A549 (cell line): ENCODE data around the gene KCNH4. TPM values are rescaled to one million over a fixed set of nuclear protein-coding genes. Genes with fewer than 3 reads are reported as not detected.

ENCODE experiments used
- ATAC-seq, 2 experiments: fragments of 200-7000 bp in 1 of 2; fragments of >200 bp in 1 of 2; cut with Nextera tagmentation in 1 of 2; cut with Tn5 transposase in 1 of 2; 3 replicates each; pipeline versions ENCODE4 v1.8.0 to v1.9.1; 2018 to 2020; ENCODE audit warnings: mild to moderate bottlenecking in 1 of 2, moderate library complexity in 1 of 2
- CTCF ChIA-PET: fragments of 300-600 bp; sonication (Branson Sonifier 250); formaldehyde crosslinking; extraction: SDS; loops from one replicate; lab custom pipeline; 2021; ENCODE audit warnings: antibody characterized with exemption, inconsistent platforms; lab: Yijun Ruan, JAX
- POLR2A ChIA-PET: fragments of 350-600 bp; formaldehyde crosslinking; extraction: SDS; loops from one replicate; lab custom pipeline; 2021; ENCODE audit warnings: antibody characterized with exemption, inconsistent platforms; lab: Yijun Ruan, JAX
- DNase-seq, 2 experiments: peaks; one replicate each; pipeline versions ENCODE4 v3.0.0 to v3.0.0-alpha.2; 2011 to 2016; ENCODE audit warnings: low read depth in 1 of 2, low spot score in 1 of 2
- FAIRE-seq: peaks from 2 replicates; lab custom pipeline; 2011; peaks lifted over from hg19 to GRCh38; lab: Jason Lieb, UNC
- H3K27ac ChIP-seq, 2 experiments: fragments of >200 bp; sonication (Bioruptor Twin); formaldehyde crosslinking; 3 replicates each; pipeline ENCODE4 v1.5.1; 2016 to 2017
- H3K4me1 ChIP-seq: fragments of >200 bp; sonication (Bioruptor Twin); formaldehyde crosslinking; 3 replicates; pipeline ENCODE4 v1.6.1; 2016
- H3K4me2 ChIP-seq: fragments of >200 bp; sonication (Bioruptor Twin); formaldehyde crosslinking; 3 replicates; pipeline ENCODE4 v1.6.1; 2016
- H3K4me3 ChIP-seq: fragments of >200 bp; sonication (Bioruptor Twin); formaldehyde crosslinking; 3 replicates; pipeline ENCODE4 v1.5.1; 2016
- H3K9me3 ChIP-seq: fragments of >200 bp; sonication (Bioruptor Twin); formaldehyde crosslinking; 3 replicates; pipeline ENCODE4 v1.6.1; 2016
- FOSB ChIP-seq: fragments of 250-450 bp; sonication (Bioruptor Pico); IDR thresholded peaks from 2 replicates; pipeline ENCODE4 v1.5.0; 2020; ENCODE audit warnings: mild to moderate bottlenecking, moderate library complexity
- FOSL2 ChIP-seq, 2 experiments: fragments of 450-650 bp in 1 of 2; fragments of >200 bp in 1 of 2; sonication (Bioruptor Twin) in 1 of 2; formaldehyde crosslinking; IDR thresholded peaks; 2 replicates each; pipeline versions ENCODE4 v1.5.0 to v1.6.1; 2016 to 2020; ENCODE audit warnings: mild to moderate bottlenecking in 1 of 2, moderate library complexity in 1 of 2
- HOXB5 ChIP-seq: fragments of 250-450 bp; sonication (Bioruptor Pico); IDR thresholded peaks from 2 replicates; pipeline ENCODE4 v1.5.0; 2020; ENCODE audit warnings: mild to moderate bottlenecking, moderate library complexity
- JUN ChIP-seq, 2 experiments: fragments of >200 bp; sonication (Bioruptor Twin); formaldehyde crosslinking; IDR thresholded peaks; 2 replicates in 1 of 2; 3 replicates in 1 of 2; pipeline ENCODE4 v1.6.1; 2016 to 2017
- MAZ ChIP-seq: fragments of 150-350 bp; IDR thresholded peaks from 2 replicates; pipeline ENCODE4 v1.6.1; 2014; ENCODE audit warnings: antibody characterized with exemption, low read depth, low read length, borderline replicate concordance
- PHF8 ChIP-seq: fragments of 200-600 bp; sonication (generic); IDR thresholded peaks from 2 replicates; pipeline ENCODE4 v1.6.1; 2016; ENCODE audit warnings: low read depth, mild to moderate bottlenecking, antibody characterized with exemption, moderate library complexity, borderline replicate concordance
- POLR2A ChIP-seq: IDR thresholded peaks from 2 replicates; pipeline ENCODE4 v1.6.1; 2012; ENCODE audit warnings: mild to moderate bottlenecking, low read length
- RAD21 ChIP-seq, 2 experiments: fragments of >200 bp in 1 of 2; sonication (Bioruptor Twin) in 1 of 2; formaldehyde crosslinking in 1 of 2; IDR thresholded peaks in 1 of 2; conservative IDR thresholded peaks in 1 of 2; 2 replicates in 1 of 2; 3 replicates in 1 of 2; pipeline ENCODE4 v1.6.1; 2012 to 2018; ENCODE audit warnings: inconsistent platforms in 1 of 2
- SMC3 ChIP-seq: fragments of >200 bp; sonication (Bioruptor Twin); formaldehyde crosslinking; IDR thresholded peaks from 3 replicates; pipeline ENCODE4 v1.6.1; 2018; ENCODE audit warnings: inconsistent platforms
- TFCP2L1 ChIP-seq: fragments of 250-450 bp; sonication (Bioruptor Pico); IDR thresholded peaks from 2 replicates; pipeline ENCODE4 v1.5.0; 2021; ENCODE audit warnings: mild to moderate bottlenecking
- WGBS: methylation state at CpG from one replicate; pipeline ENCODE4 v1.1.6; 2017; ENCODE audit errors: missing lambda C conversion rate; 5-methylcytosine and 5-hydroxymethylcytosine counted together
- polyA plus RNA-seq, 4 experiments: library from polyadenylated mRNA; depleted of rRNA in 3 of 4; stranded (reverse); fragments of >200 nt; fragmentation: RNase III in 1 of 4; extraction: RNeasy Plus Mini Kit Qiagen cat#74134 plus additional on column Dnase treatment in 1 of 4; gene quantifications; 2 replicates in 3 of 4; 3 replicates in 1 of 4; pipeline ENCODE4 v1.2.3, GENCODE V29; 2011 to 2017
- TF ChIP-seq, protein P1 (sequence below): fragments of >200 bp; sonication (Bioruptor Twin); formaldehyde crosslinking; IDR thresholded peaks from 3 replicates; pipeline ENCODE4 v1.6.1; 2016
- TF ChIP-seq, protein P2 (sequence below): fragments of 250-450 bp; sonication (Bioruptor Pico); IDR thresholded peaks from 2 replicates; pipeline ENCODE4 v1.5.0; 2020; ENCODE audit warnings: low read depth, mild to moderate bottlenecking, moderate library complexity
- TF ChIP-seq, protein P3 (sequence below): IDR thresholded peaks from 2 replicates; pipeline ENCODE4 v1.6.1; 2012
- TF ChIP-seq, protein P4 (sequence below): IDR thresholded peaks from 2 replicates; pipeline ENCODE4 v1.6.1; 2012; ENCODE audit warnings: low read depth, borderline replicate concordance
- TF ChIP-seq, protein P5 (sequence below): fragments of 450-650 bp; IDR thresholded peaks from 2 replicates; pipeline ENCODE4 v1.6.1; 2014; ENCODE audit warnings: antibody characterized with exemption
- TF ChIP-seq, protein P6 (sequence below): fragments of 200-600 bp; sonication (generic); IDR thresholded peaks from 2 replicates; pipeline ENCODE4 v1.6.1; 2016; ENCODE audit warnings: antibody characterized with exemption, mild to moderate bottlenecking, moderate library complexity
- TF ChIP-seq, protein P7 (sequence below): IDR thresholded peaks from 2 replicates; pipeline ENCODE4 v1.6.1; 2012
- TF ChIP-seq, protein P8 (sequence below): fragments of >200 bp; sonication (Bioruptor Twin); formaldehyde crosslinking; IDR thresholded peaks from 3 replicates; pipeline ENCODE4 v1.5.1; 2016

Gene KCNH4
- polyA plus RNA-seq, 2 of the 4 experiments (the other 2 are of a cell fraction) = 0.25 to 0.37 TPM

DNA sequence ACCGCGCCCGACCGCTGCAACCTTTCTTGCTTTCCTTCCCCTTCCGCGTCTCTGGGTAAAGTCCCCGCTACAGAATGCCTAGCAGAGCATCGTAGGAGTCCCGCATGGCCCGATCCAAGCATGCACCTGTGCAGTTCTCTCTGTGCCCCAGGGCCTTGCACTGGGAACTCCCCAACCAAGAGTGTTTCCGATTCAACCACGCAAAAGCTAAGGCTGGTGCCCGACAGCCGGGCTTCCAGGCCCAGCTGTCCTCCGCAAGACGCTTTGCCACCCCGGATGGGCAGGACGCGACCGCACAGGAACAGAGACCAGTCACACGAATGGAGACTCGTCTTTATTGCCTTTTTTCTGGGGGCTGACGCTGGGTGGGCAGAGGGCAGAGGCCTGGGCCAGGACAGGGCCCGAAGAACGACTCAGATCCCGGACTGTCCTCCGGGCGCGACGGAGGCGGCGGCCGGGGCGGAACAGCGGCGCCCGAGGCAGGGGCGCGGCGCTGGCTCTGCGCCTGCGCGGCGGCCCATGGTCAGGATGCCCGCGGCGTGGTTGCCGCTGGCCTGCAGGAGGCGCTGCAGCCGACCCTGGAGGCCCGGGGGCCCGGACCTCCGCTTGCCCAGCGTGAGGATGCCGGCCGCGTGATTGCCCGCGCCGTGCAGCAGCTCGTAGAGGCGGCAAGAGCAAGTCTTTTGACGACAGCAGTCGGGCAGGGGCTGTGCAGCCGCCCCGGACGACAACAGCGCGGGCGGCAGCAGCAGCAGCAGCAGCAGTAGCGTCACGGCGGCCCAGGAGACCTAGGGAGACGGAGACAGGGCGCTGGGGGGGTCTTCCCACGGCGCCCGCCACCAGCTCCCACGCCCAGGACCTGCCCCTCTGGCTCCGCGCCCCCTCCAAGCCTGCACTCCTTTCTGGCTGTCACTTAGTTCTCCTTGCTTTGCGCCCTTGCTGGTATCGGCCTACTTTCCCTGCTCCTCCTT is 3.1 kb upstream of the KCNH4 start:
- Histone ChIP-seq H3K9me3 (no peaks in the 10 kb centered on the region), H3K4me3 (peak overlapping the region; percentile 48), H3K27ac (peak overlapping the region; percentile 74 to 87), H3K4me2 (peak overlapping the region; percentile 94), H3K4me1 (peaks cover 38% of the 10 kb centered on the region)
- ChIA-PET POLR2A (no interaction called here), CTCF (interaction anchor here (0.6 to 6.1 kb wide), 42 partner anchors 8 to 319 kb away, joined by 3 to 76 read pairs (median 4); partner anchors contain the start of genes GHDC and KLHL11)
- peak in 1 of 2 experiments; percentile 34; a peak in 1 of 5 replicates for TF ChIP-seq JUN (IDR thresholded peaks at IDR 0.05)
- no peak for TF ChIP-seq FOSB (CRISPR knock-in tag)
- TF ChIP-seq, protein P1, sequence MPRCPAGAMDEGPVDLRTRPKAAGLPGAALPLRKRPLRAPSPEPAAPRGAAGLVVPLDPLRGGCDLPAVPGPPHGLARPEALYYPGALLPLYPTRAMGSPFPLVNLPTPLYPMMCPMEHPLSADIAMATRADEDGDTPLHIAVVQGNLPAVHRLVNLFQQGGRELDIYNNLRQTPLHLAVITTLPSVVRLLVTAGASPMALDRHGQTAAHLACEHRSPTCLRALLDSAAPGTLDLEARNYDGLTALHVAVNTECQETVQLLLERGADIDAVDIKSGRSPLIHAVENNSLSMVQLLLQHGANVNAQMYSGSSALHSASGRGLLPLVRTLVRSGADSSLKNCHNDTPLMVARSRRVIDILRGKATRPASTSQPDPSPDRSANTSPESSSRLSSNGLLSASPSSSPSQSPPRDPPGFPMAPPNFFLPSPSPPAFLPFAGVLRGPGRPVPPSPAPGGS = peak; percentile 48; the same call in 1 of the 3 replicates
- TF ChIP-seq, protein P2, sequence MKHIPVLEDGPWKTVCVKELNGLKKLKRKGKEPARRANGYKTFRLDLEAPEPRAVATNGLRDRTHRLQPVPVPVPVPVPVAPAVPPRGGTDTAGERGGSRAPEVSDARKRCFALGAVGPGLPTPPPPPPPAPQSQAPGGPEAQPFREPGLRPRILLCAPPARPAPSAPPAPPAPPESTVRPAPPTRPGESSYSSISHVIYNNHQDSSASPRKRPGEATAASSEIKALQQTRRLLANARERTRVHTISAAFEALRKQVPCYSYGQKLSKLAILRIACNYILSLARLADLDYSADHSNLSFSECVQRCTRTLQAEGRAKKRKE = 0 out of 2 replicates have a peak, but pooled peaks have one; percentile 73
- TF ChIP-seq, protein P3, sequence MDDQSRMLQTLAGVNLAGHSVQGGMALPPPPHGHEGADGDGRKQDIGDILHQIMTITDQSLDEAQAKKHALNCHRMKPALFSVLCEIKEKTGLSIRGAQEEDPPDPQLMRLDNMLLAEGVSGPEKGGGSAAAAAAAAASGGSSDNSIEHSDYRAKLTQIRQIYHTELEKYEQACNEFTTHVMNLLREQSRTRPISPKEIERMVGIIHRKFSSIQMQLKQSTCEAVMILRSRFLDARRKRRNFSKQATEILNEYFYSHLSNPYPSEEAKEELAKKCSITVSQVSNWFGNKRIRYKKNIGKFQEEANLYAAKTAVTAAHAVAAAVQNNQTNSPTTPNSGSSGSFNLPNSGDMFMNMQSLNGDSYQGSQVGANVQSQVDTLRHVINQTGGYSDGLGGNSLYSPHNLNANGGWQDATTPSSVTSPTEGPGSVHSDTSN = no peak
- TF ChIP-seq PHF8 = peak; percentile 38; the same call in 1 of the 2 replicates
- TF ChIP-seq, protein P4, sequence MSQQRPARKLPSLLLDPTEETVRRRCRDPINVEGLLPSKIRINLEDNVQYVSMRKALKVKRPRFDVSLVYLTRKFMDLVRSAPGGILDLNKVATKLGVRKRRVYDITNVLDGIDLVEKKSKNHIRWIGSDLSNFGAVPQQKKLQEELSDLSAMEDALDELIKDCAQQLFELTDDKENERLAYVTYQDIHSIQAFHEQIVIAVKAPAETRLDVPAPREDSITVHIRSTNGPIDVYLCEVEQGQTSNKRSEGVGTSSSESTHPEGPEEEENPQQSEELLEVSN = peak; percentile 96
- TF ChIP-seq POLR2A = peak; percentile 28; the same call in 1 of the 2 replicates
- peak; percentile 37 to 58; a peak in 4 of 5 replicates for TF ChIP-seq RAD21 (conservative IDR thresholded peaks at IDR 0.05 in 1 of 2, IDR thresholded peaks at IDR 0.05 in 1 of 2)
- TF ChIP-seq, protein P5, sequence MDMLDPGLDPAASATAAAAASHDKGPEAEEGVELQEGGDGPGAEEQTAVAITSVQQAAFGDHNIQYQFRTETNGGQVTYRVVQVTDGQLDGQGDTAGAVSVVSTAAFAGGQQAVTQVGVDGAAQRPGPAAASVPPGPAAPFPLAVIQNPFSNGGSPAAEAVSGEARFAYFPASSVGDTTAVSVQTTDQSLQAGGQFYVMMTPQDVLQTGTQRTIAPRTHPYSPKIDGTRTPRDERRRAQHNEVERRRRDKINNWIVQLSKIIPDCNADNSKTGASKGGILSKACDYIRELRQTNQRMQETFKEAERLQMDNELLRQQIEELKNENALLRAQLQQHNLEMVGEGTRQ = no peak
- TF ChIP-seq, protein P6, sequence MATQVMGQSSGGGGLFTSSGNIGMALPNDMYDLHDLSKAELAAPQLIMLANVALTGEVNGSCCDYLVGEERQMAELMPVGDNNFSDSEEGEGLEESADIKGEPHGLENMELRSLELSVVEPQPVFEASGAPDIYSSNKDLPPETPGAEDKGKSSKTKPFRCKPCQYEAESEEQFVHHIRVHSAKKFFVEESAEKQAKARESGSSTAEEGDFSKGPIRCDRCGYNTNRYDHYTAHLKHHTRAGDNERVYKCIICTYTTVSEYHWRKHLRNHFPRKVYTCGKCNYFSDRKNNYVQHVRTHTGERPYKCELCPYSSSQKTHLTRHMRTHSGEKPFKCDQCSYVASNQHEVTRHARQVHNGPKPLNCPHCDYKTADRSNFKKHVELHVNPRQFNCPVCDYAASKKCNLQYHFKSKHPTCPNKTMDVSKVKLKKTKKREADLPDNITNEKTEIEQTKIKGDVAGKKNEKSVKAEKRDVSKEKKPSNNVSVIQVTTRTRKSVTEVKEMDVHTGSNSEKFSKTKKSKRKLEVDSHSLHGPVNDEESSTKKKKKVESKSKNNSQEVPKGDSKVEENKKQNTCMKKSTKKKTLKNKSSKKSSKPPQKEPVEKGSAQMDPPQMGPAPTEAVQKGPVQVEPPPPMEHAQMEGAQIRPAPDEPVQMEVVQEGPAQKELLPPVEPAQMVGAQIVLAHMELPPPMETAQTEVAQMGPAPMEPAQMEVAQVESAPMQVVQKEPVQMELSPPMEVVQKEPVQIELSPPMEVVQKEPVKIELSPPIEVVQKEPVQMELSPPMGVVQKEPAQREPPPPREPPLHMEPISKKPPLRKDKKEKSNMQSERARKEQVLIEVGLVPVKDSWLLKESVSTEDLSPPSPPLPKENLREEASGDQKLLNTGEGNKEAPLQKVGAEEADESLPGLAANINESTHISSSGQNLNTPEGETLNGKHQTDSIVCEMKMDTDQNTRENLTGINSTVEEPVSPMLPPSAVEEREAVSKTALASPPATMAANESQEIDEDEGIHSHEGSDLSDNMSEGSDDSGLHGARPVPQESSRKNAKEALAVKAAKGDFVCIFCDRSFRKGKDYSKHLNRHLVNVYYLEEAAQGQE = no peak
- TF ChIP-seq, protein P7, sequence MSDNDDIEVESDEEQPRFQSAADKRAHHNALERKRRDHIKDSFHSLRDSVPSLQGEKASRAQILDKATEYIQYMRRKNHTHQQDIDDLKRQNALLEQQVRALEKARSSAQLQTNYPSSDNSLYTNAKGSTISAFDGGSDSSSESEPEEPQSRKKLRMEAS = peak; percentile 95
- TF ChIP-seq MAZ = 0 out of 2 replicates have a peak, but pooled peaks have one; percentile 42
- TF ChIP-seq TFCP2L1 (CRISPR knock-in tag) = no peak
- TF ChIP-seq, protein P8, sequence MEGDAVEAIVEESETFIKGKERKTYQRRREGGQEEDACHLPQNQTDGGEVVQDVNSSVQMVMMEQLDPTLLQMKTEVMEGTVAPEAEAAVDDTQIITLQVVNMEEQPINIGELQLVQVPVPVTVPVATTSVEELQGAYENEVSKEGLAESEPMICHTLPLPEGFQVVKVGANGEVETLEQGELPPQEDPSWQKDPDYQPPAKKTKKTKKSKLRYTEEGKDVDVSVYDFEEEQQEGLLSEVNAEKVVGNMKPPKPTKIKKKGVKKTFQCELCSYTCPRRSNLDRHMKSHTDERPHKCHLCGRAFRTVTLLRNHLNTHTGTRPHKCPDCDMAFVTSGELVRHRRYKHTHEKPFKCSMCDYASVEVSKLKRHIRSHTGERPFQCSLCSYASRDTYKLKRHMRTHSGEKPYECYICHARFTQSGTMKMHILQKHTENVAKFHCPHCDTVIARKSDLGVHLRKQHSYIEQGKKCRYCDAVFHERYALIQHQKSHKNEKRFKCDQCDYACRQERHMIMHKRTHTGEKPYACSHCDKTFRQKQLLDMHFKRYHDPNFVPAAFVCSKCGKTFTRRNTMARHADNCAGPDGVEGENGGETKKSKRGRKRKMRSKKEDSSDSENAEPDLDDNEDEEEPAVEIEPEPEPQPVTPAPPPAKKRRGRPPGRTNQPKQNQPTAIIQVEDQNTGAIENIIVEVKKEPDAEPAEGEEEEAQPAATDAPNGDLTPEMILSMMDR = peak; percentile 97
- no peak for TF ChIP-seq FOSL2 (IDR thresholded peaks at IDR 0.05)
- TF ChIP-seq FOSL2 (CRISPR knock-in tag; IDR thresholded peaks at IDR 0.05) = peak; percentile 42
- peak; percentile 61 for TF ChIP-seq SMC3
- peak; percentile 64; the same call in 1 of the 2 replicates for TF ChIP-seq HOXB5 (CRISPR knock-in tag)
- FAIRE-seq = no peak
- 42% methylated on average over 66 of the region's 83 CpGs for WGBS
- ATAC-seq = peak; percentile 47 to 72
- DNase-seq = peak; percentile 74 to 78
